K562 (cell line): ENCODE data around the gene POMGNT1. TPM values are rescaled to one million over a fixed set of nuclear protein-coding genes. Genes with fewer than 3 reads are reported as not detected.
A peak's percentile ranks its signal among the peaks of the same experiment; 100 is the strongest.

Experiments used
- BCOR ChIP-seq: fragments of 450-650 bp; IDR thresholded peaks from 2 replicates; pipeline ENCODE4 v1.6.1; 2016
- CBX1 ChIP-seq: sonication (generic); IDR thresholded peaks from 2 replicates; pipeline ENCODE4 v1.6.1; 2016; ENCODE audit warnings: antibody characterized with exemption, low read depth, mild to moderate bottlenecking
- CEBPZ ChIP-seq: fragments of 150-350 bp; IDR thresholded peaks from 2 replicates; pipeline ENCODE4 v1.6.1; 2014; ENCODE audit warnings: low read depth, mild to moderate bottlenecking, low read length, borderline replicate concordance
- DLX4 ChIP-seq: fragments of 250-450 bp; sonication (Bioruptor Pico); IDR thresholded peaks from 2 replicates; pipeline ENCODE4 v1.6.1; 2021; ENCODE audit warnings: mild to moderate bottlenecking
- EP400 ChIP-seq: fragments of 450-650 bp; IDR thresholded peaks from 2 replicates; pipeline ENCODE4 v1.6.1; 2017; ENCODE audit warnings: antibody characterized with exemption, mild to moderate bottlenecking, moderate library complexity
- FIP1L1 ChIP-seq: fragments of 200-400 bp; formaldehyde crosslinking; IDR thresholded peaks from 2 replicates; pipeline ENCODE4 v1.6.1; 2018; ENCODE audit warnings: mild to moderate bottlenecking, low read depth, low read length; ENCODE audit not compliant: poor library complexity, severe bottlenecking
- KHSRP ChIP-seq: fragments of 450-650 bp; IDR thresholded peaks from 2 replicates; pipeline ENCODE4 v1.6.1; 2017
- MED1 ChIP-seq: sonication (generic); formaldehyde crosslinking; IDR thresholded peaks from 2 replicates; pipeline ENCODE4 v1.8.1; 2023; ENCODE audit warnings: missing genetic modification reagents, borderline replicate concordance
- TBL1XR1 ChIP-seq, 2 experiments: IDR thresholded peaks; 2 replicates each; pipeline ENCODE4 v1.6.1; 2012; ENCODE audit warnings: improper control_type of control experiment in 2 of 2, low read length in 2 of 2, mild to moderate bottlenecking in 1 of 2
- YY1 ChIP-seq, 3 experiments: IDR thresholded peaks; 2 replicates each; pipeline ENCODE4 v1.6.1; 2011; ENCODE audit warnings: low read length in 2 of 3, mild to moderate bottlenecking in 2 of 3, moderate library complexity in 2 of 3, borderline replicate concordance in 1 of 3, control low read depth in 1 of 3, low read depth in 1 of 3; ENCODE audit not compliant: insufficient read depth in 3 of 3, insufficient replicate concordance in 2 of 3, control insufficient read depth in 1 of 3, insufficient read length in 1 of 3; ENCODE audit errors: extremely low read depth in 1 of 3
- ZBTB11 ChIP-seq, 3 experiments: fragments of 200-800 bp in 1 of 3; fragments of 250-450 bp in 1 of 3; fragments of 450-650 bp in 1 of 3; sonication (Bioruptor Pico) in 1 of 3; sonication (Bioruptor generic) in 1 of 3; formaldehyde crosslinking in 1 of 3; IDR thresholded peaks; 2 replicates each; pipeline versions ENCODE4 v1.6.1 to v1.8.0; 2016 to 2022; ENCODE audit warnings: mild to moderate bottlenecking in 2 of 3, missing genetic modification characterization in 2 of 3, missing compliant biosample characterization in 1 of 3, moderate library complexity in 1 of 3
- ZC3H11A ChIP-seq: IDR thresholded peaks from 2 replicates; pipeline ENCODE4 v1.6.1; 2012; ENCODE audit warnings: low read depth, low read length, improper control_type of control experiment
- ZNF316 ChIP-seq: fragments of 450-650 bp; IDR thresholded peaks from 2 replicates; pipeline ENCODE4 v1.6.1; 2016
- polyA plus RNA-seq, 8 experiments: library from polyadenylated mRNA; depleted of rRNA in 4 of 8; stranded (reverse) in 5 of 8; unstranded in 3 of 8; fragments of >200 nt; fragmentation: Nextera tagmentation in 2 of 8; fragmentation: Illumina TruSeq in 1 of 8; extraction: Ambion mirVana in 2 of 8; extraction: Trizol in 1 of 8; gene quantifications; 2 replicates each; pipeline versions ENCODE4 v1.2.1 to v1.2.3, GENCODE V29; 2011 to 2014; ENCODE audit warnings: inconsistent platforms in 1 of 8, missing spikeins in 1 of 8
- total RNA-seq, 7 experiments: library from RNA; depleted of rRNA in 6 of 7; stranded (reverse); fragments of >200 nt in 6 of 7; fragmentation: Illumina TruSeq in 2 of 7; extraction: Trizol in 2 of 7; gene quantifications; 2 replicates each; pipeline versions ENCODE4 v1.2.1 to v1.2.3, GENCODE V29; 2011 to 2021; ENCODE audit warnings: low replicate concordance in 1 of 7

Gene POMGNT1
- total and polyA plus RNA-seq, 9 of the 15 experiments (the other 6 are each of a cell fraction or from before 2014, with no cell fraction given): 14.1 to 58.9 (median 37.8) TPM

GRCh38 chr1:46158312-46159281 is 39.6 kb downstream of the POMGNT1 start (continued):
- TF ChIP-seq ZBTB11 (CRISPR knock-in tag; IDR thresholded peaks at IDR 0.05) (peak in 1 of 3 experiments; percentile 85; a peak in 2 of 6 replicates), YY1 (IDR thresholded peaks at IDR 0.05; ENCODE audit: borderline replicate concordance in 1 of 3, control insufficient read depth in 1 of 3, extremely low read depth in 1 of 3, insufficient read depth in 3 of 3, insufficient read length in 1 of 3, insufficient replicate concordance in 2 of 3, low read depth in 1 of 3, low read length in 2 of 3) (no peak), FIP1L1 (no peak), DLX4 (no peak), CBX1 (0 out of 2 replicates have a peak, but pooled peaks have one; percentile 83), ZNF316 (peak; percentile 97), CEBPZ (no peak), ZC3H11A (no peak), TBL1XR1 (IDR thresholded peaks at IDR 0.05; ENCODE audit: low read length in 2 of 2) (peak; percentile 48 to 95; a peak in 3 of 4 replicates), BCOR (peak; percentile 96), KHSRP (peak; percentile 93), EP400 (peak; percentile 62), MED1 (CRISPR knock-in tag) (no peak)
